DMS153 treated with DMSO at 0.1 percent for 48 hours (cell line): ENCODE results near the gene OLR1.
"Not testable (repeated sequence)": the region's sequence is repeated elsewhere in the genome, so short reads cannot be mapped to it uniquely, and the experiment has no call there.

ENCODE experiments used
- DNase-seq: peaks from one replicate; lab custom pipeline; 2025; ENCODE audit not compliant: unreplicated experiment; lab: John Stamatoyannopoulos, UW

OLR1 gene

DNA sequence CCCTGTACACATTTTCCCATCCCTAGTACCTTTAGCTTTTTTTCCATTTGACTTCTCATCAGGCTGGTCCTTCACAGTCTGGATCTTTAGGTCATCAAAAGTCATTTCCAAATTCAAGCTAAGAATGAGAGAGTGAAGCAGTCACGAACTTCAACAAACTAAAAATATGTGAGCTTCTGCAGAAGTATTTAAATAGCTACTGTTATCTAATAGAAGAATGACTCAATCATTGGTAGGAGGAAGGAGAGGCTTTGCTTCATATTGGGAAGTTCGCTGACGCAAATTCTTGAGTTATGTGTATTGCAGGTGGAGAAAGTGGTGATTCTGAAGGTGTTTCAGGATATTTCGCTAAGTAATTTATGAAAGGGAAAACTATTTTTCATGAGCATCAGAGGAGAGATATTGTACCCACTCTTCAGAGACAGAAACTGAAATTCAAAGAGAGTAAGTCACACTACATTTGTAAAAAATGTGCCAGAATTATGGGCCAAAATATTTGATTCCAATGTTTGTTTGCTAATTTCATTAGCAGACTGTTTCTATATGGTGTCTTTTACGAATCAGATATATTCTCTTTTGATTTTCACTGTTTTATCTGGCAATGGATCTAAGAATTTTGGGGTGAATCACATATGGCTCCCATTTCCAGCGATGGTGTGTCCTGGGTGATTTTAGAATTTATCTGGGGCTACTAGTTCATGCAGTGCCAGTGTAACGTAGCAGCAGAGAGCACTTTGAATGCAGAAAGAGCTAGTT is at the start of gene OLR1:
TSS of gene OLR1 (minus strand) at position 160 of the 756 bp plus-strand sequence. CDS start at position 105, 55 bp downstream.
- no peak for DNase-seq

DNA sequence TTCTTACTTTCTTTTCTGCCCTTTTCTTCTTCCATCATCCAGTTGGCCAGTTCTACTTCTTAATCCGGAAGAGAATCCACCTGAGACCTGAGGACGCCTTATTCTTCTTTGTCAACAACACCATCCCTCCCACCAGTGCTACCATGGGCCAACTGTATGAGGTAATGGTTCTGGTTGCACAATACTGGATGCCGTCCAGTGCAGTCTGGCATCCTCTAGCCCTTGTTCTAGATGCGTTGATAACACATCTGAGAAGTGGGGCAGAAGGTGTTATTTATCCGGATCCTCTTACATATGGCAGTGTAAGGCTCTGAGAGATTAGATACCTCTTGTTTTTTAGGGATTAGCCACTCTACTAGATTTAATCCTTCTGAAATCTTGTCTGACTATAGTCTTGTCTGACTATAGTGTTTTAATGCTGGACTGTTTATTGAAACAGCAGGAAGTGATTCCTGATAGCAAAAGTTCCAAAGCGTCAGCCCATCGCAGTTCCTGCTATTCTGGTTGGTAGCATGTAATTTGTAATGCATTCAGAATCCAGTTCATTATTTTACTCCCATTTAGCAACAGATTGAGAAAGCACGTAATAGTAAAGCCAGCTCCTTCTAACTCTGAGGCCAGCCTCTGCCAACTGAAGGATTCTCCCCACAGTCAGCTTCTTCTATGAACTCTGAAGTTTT is 48.6 kb upstream of the OLR1 start:
- no peak for DNase-seq

DNA sequence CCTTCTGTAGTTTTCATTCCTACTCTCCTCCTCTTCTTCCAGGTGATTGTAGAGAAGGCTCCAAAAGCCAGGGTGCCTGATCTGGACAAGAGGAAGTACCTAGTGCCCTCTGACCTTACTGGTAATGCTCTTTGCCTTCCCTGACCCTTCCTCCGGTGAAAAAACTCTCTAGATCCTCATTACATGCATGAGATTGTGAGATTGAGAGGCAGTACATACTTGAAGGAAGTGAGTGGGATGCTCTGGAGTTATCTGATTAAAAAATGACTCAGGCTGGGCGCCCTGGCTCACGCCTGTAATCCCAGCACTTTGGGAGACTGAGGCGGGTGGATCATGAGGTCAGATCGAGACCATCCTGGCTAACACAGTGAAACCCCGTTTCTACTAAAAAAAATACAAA is 46.1 kb upstream of the OLR1 start:
- DNase-seq: no peak

DNA sequence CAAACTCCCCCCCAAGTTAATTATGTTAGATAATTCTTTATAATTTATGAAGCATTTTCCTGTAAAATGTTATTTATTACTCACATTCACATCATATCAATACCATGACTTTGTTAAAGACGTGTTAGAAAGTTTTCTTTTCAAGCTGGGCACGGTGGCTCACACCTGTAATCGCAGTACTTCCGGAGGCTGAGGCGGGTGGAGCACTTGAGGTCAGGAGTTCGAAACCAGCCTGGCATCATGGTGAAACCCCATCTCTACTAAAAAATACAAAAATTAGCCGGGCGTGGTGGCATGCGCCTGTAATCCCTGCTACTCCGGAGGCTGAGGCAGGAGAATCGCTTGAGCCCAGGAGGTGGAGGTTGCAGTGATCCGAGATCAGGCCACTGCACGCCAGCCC is 44.0 kb upstream of the OLR1 start:
- DNase-seq: not testable (repeated sequence)

DNA sequence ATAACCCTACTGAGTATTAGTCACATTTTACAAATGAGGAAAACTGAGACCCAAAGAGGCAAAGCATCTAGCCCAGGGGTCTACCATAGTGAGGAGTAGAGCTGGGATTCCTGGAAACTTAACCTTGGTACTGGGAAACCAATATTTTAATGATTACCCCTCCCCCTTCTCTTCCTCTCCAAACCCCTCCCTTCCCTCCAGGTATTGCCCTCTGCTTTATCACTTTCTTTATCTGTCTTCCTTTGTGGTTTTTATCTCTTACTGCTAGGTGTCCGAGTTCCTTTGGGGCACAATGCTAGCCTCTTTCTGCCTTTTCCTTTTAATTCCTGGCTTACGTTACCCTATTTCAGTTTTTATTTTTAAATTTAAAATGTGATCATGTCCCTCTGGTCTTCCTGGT is 43.5 kb upstream of the OLR1 start:
- no peak for DNase-seq

DNA sequence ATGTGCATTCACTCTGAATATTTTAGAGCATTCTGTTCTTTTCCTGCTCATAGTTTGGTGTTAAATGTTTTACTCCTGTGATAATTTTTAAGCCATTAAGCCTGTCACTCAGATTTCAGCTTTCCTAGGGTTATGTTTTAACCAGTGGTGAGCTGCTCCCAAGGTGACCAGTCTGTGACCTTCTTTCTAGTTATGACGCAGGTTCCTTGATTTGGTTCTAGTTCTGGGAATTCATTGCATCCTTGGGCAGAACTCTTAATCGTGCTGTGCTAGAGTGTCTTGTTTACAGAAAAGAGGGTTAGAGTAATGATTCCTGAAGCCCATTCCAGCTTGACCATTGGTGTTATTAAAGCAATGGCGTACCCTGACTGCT is 42.9 kb upstream of the OLR1 start:
- DNase-seq: no peak

DNA sequence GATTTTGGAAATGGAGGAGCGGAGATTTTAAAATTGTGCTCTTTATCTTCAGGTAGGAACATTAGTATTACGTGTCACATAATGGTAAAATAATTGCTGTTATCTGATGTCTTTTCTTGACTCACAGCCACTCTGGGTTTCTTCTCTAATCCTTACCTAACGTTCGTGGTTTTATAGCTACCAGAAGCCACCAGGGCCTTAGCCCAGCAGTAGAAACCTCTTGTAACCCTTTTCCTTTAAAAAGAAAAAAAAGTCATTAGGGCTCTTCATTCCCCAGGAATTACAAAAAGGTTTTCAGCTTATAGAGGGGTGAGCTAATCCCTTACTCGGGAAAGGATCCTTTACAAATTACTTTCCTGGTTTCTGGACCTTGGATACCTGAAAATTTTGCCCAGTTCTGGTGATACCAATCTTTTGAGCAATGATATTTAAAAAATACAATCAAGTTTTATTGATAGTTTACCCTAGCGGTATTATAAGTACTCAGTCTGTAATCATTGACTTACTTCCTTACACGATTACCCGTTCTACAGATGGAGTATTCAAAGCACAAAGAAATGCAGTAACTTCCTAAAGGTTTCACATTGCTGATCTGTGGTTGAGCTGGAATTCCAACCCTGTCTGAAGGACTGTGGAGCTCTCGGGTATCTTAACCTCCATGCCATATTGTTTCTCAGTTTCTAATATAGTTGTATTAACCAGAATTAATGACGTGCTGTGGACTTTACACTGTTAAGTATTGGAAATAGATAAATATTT is 42.4 kb upstream of the OLR1 start:
- DNase-seq: no peak

DNA sequence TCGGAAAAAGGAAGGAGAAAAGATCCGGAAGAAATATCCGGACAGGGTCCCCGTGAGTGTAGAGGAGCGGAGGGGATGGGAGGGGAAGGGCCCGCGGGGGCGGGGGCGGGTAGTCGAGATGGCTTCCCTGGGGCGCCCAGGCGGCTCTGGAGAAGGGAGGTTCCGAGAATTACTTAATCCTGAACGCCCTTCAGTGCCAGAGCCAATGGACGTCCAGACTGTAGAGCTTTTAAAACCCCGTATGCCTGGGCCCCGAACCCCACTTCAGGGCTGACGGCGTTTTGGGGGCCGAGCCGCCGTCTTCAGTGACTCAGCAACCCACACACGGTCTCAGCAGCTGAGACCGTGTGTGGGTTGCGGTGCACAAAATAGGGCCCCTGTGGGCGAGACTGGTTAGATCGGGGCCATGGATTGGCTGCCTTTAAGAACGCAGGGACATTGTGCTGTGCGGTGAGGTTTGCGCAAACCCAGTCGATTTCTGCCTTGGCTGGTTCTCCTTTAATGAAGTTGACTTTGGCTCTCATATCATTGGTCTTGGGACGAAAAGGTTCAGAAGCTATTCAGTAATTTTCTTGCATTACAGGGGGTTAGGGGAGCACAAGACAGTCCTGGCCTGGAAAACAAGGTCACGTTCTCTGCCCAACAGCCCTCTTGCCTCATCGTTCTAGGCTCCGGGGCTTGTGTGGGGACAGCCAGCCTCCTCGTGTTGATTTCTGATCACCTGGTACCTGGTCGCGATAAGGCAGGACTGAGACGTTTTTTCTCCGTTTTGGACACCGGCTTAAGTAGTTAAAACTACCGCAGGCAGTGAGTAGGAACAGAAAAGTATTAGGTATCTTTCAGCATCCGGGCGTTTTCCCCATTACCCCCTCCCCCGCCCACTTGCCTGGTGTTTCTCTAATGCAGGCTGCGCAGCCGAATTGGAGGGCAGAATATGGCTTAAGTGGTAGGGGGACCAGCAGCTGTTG is 41.5 kb upstream of the OLR1 start:
- DNase-seq: peak; percentile 29

DNA sequence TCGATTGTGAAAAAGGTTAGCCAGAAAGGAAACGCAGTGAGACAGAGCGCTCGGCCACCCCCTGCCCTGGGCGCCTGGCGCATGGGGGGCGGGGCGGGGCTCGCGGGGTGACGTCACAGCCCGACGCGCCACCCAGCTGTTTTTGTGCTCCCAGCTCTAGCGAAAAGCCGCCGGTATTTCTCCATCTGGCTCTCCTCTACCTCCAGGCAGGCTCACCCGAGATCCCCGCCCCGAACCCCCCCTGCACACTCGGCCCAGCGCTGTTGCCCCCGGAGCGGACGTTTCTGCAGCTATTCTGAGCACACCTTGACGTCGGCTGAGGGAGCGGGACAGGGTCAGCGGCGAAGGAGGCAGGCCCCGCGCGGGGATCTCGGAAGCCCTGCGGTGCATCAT is 40.8 kb upstream of the OLR1 start, which contains the start of gene GABARAPL1:
TSS of gene GABARAPL1 (plus strand) at position 139 of the 393 bp plus-strand sequence. CDS start at position 392, 253 bp downstream.
- peak; percentile 89 for DNase-seq

DNA sequence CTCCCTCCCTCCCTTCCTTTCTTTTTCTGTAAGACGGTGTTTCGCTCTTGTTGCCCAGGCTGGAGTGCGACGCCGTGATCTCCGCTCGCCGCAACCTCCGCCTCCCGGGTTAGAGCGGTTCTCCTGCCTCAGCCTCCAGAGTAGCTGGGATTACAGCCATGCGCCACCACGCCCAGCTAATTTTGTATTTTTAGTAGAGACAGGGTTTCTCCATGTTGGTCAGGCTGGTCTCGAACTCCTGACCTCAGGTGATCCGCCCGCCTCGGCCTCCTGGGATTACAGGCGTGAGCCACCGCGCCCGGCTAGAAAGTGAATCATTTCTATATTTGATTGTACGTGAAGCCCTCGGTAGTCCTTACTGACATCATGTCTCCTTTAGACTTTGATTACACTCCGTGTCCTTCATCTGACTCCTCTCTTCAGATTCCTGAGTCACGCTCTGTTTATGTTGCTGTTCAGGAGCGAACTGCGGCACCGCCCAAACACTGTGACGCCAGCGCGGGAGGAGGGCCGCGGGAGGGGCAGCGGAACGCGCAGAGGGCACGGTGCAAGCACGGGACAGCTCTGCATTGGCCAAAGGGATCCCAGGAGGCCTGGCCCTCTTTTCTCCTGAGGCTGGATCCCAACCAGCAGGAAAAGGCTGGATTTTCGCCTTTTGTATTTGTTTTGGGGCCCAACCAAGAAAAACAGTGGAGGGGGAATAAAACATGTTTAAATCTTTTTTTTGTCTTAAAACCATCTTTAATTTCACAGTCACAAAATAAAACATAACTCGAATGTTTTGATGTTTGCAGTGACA is 40.2 kb upstream of the OLR1 start:
- DNase-seq: peak; percentile 89

DNA sequence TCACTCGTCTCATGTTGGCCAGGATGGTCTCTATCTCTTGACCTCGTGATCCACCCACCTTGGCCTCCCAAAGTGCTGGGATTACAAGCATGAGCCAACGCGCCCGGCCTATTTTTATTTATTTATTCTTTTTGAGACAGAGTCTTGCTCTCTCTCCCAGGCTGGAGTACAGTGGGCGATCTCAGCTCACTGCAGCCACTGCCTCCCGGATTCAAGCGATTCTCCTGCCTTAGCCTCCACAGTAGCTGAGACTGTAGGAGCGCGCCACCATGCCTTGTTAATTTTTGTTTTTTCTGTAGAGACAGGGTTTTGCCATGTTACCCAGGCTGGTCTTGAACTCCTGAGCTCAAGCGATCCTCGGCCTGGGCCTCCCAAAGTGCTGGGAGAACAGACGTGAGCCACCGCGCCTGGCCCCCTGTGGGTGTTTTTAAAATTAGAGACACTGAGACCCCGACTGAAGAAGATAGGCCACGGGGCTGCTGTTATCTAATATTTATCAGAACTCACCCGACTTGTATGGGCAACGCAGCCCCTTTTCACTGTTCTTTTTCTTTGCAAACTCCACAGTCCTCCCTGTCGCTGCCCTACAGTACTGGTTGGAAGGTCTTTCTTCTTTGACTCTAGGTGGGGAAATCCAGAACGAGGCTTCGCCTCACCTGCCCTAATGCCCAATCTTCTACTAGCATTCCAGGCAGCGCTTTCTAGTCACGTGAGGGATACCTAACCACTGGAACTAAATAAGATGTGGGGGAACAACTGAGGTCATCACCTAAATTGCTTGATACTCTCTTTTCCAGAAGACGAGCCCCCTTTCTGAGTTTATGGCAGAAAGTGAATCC is 39.4 kb upstream of the OLR1 start:
- no peak for DNase-seq

DNA sequence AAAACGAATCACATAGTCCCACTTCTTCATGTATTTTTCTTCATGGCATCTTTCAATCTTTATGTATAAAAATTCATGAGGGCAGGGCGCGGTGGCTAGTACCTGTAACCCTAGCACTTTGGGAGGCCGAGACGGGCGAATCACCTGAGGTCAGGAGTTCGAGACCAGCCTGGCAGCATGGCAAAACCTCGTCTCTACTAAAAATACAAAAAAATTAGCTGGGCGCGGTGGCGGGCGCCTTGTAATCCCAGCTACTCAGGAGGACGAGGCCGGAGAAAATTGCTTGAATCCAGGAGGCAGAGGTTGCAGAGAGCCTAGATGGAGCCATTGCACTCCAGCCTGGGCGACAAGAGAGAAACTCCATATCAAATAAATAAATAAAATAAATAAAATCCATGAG is 38.3 kb upstream of the OLR1 start:
- DNase-seq: no peak

DNA sequence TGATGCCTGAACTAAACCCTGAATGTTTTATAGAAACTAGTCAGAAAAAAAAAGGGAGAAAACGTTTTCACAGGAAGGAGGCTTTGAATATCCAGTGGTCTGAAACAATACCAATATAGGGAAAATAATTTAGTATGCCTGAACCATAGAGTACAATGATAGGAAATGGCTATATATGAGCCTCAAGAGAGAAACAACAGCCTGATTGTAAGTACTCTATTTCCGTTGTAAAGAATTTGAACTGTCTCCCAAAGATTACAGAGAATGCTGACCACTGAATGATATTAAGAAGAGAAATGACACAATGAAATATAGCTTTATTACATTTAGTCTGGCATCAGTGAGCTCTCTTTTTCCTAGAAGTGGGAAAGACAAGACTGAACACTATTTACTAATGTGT is 35.2 kb upstream of the OLR1 start:
- DNase-seq: no peak

DNA sequence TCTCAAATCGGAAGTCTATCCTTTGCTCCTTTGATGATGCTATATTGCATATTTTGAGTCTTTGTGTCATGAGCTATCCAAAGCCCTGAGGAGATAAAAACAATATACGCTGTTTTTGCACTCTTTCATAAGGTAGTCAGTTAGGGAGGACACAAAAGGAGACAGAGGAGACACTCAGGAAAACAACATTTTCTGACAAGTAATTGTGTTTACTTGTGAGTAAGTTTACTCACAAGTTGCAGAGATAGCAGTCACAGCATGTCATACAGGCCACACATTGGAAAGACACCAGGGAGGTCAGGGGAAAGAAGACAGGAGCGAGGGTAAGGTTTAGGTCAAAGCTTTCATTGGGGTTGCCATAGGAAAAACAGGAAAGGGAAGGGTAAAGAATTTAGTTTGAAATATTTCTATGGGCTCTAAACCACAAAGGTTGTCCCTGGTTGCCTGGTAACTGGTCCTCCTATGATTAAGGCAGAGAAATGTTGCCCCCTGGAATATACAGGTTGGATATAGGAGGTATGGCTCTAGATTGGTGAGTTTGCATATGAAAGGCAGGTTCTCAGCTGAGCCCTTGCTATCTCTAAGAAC is 33.4 kb upstream of the OLR1 start:
- no peak for DNase-seq

DNA sequence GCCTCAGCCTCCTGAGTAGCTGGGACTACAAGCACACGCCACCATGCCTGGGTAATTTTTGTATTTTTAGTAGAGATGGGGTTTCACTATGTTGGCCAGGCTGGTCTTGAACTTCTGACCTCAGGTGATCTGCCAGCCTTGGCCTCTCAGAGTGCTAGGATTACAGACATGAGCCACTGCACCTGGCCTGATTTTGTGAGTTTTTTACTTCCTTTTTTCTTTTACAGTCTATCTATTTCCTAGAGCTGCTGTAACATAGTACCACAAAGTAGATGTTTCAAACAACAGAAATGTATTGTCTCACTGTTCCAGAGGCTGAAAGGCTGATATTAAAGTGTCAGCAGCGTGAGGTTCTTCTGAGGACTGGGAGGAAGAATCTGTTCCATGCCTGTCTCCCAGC is 32.6 kb upstream of the OLR1 start:
- not testable (repeated sequence) for DNase-seq

DNA sequence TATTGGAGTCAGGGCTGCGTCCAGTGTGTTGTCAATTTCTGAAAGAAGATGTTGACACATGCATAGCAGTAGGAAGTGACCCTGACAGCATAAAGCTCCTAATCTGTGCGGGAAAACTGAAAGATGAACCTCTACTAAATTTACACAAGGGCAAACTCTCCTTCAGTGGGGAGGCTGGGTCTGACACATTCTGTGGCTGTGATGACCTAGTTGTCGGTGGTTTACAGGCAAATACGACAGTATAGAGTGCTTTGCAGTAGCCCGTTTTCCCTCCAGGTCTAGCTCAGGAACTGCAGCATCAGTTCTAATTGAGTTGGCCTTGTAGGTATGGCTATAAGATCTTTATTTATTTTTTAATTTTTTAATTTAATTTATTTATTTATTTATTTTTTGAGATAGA is 25.9 kb upstream of the OLR1 start:
- DNase-seq: no peak

DNA sequence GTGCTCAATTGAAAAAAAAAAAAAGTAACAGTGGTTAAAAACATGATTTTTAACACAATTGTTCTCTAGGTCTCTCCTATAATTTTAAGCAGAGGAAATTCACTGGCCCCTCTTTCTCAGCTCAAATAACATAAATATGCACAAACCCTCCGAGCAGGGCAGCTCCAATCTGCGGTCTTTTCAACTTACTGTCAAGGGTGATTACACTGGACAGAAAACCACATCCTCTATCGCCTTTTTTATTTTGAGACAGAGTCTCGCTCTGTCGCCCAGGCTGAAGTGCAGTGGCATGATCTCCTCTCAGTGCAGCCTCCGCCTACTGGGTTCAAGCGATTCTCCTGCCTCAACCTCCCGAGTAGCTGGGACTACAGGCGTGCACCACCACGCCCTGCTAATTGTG is 24.3 kb upstream of the OLR1 start:
- DNase-seq: no peak

DNA sequence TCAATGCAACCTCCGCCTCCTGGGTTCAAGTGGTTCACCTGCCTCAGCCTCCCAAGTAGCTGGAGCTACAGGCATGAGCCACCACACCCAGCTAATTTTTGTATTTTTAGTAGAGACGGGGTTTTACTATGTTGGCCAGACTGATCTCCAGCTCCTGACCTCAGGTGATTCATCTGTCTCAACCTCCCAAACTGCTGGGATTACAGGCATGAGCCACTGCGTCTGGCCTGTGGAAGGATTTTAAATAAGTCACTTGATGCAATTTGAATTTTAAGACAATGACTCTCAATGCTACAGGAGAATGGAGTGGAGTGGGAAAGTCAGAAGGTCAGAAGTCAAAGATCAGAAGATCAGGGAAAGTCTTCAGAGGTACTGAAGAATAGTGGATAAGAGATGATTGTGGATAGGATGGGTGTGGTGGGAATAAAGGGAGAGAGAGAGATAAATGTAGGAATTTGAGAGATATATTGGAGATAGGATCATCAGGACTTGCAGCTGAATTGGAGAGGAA is 22.3 kb upstream of the OLR1 start:
- no peak for DNase-seq
